Fibroblast of upper back skin (primary cell): Measurements from ENCODE around the gene WT1.

ENCODE experiments used
- DNase-seq: peaks from one replicate; pipeline ENCODE4 v3.0.0-alpha.2; 2013

WT1 gene

GRCh38 chr11:32437495-32438345 lies 2.4 kb upstream of the WT1 start:
- no peak for DNase-seq

GRCh38 chr11:32436751-32437494 lies 1.6 kb upstream of the WT1 start:
- no peak for DNase-seq

- DNase-seq = no peak
These were observed 807 bp upstream of the WT1 start for GRCh38 chr11:32435942-32436750.

- no peak for DNase-seq
These were observed 223 bp downstream of the WT1 start for GRCh38 chr11:32435152-32435480.

GRCh38 chr11:32434356-32435151 lies 785 bp downstream of the WT1 start:
- no peak for DNase-seq

GRCh38 chr11:32433914-32434355 lies 1.4 kb downstream of the WT1 start:
- no peak for DNase-seq

GRCh38 chr11:32433101-32433913 lies 2.0 kb downstream of the WT1 start:
- no peak for DNase-seq

GRCh38 chr11:32432565-32432964 lies 2.8 kb downstream of the WT1 start:
- no peak for DNase-seq

- no peak for DNase-seq
These were observed 4.6 kb downstream of the WT1 start for GRCh38 chr11:32430568-32431381.

GRCh38 chr11:32429477-32429876 lies 5.9 kb downstream of the WT1 start:
- no peak for DNase-seq

GRCh38 chr11:32428665-32429303 lies 6.6 kb downstream of the WT1 start:
- DNase-seq = no peak

GRCh38 chr11:32427935-32428664 lies 7.2 kb downstream of the WT1 start:
- DNase-seq = no peak

GRCh38 chr11:32427616-32427934 lies 7.8 kb downstream of the WT1 start:
- no peak for DNase-seq

GRCh38 chr11:32426819-32427615 lies 8.3 kb downstream of the WT1 start:
- no peak for DNase-seq

- DNase-seq = no peak
These were observed 9.1 kb downstream of the WT1 start for GRCh38 chr11:32426192-32426591.

GRCh38 chr11:32425761-32426160 lies 9.6 kb downstream of the WT1 start:
- DNase-seq = no peak

GRCh38 chr11:32422545-32422944 lies 12.8 kb downstream of the WT1 start:
- DNase-seq = no peak

GRCh38 chr11:32421992-32422391 lies 13.3 kb downstream of the WT1 start:
- DNase-seq = peak; percentile 35
